ENCODE measurements around the gene FRY. TPM values are rescaled to one million over a fixed set of nuclear protein-coding genes. Genes with fewer than 3 reads are reported as not detected.

The FRY gene
- total RNA-seq, 3 donors from 2014 or later, result 9.2 to 38.5 (median 10.5) TPM

GRCh38 chr13:32314271-32315237 is 283.0 kb downstream of the FRY start:
- H3K4me3 ChIP-seq, result peak overlapping the region; percentile 54
- ATAC-seq (peak; percentile 39), DNase-seq (peak; percentile 50 to 76 (median 66))
- no peaks in the 10 kb centered on the region for H3K36me3 ChIP-seq (ENCODE audit: low read depth)
- no peak for TF ChIP-seq CTCF (IDR thresholded peaks at IDR 0.05)
- no peaks in the 10 kb centered on the region for H3K9me3 ChIP-seq
- intact Hi-C loops (cut with DNase I, micrococcal nuclease), result loop anchor here in 1 of 2 donors (10.0 kb wide), 1 partner anchor 110 kb away; the partner anchor contains the start of gene N4BP2L1
- peaks cover 5% of the 10 kb centered on the region for H3K4me1 ChIP-seq (ENCODE audit: low read depth)

GRCh38 chr13:32315238-32316027 is 283.9 kb downstream of the FRY start, which contains the start of the genes BRCA2 and ZAR1L:
BRCA2 (plus strand) TSS chr13:32315508; CDS start chr13:32316461, 953 bp downstream.
ZAR1L (minus strand) TSS chr13:32315363; CDS start chr13:32311925, 3,438 bp downstream.
- intact Hi-C loops (cut with DNase I, micrococcal nuclease), result loop anchor here in 1 of 2 donors (10.0 kb wide), 1 partner anchor 109 kb away; the partner anchor contains the start of gene N4BP2L1
- DNase-seq (peak; percentile 92 to 95 (median 93)), ATAC-seq (peak; percentile 99)
- no peak for TF ChIP-seq CTCF (IDR thresholded peaks at IDR 0.05)
- Histone ChIP-seq H3K4me3 (peak within 1 kb of the TSS; percentile 54), H3K36me3 (ENCODE audit: low read depth) (no peaks in the 10 kb centered on the region), H3K4me1 (ENCODE audit: low read depth) (peaks cover 5% of the 10 kb centered on the region), H3K9me3 (no peaks in the 10 kb centered on the region)

GRCh38 chr13:32316028-32316339 is 284.4 kb downstream of the FRY start:
- Histone ChIP-seq H3K9me3 (no peaks in the 10 kb centered on the region), H3K36me3 (ENCODE audit: low read depth) (no peaks in the 10 kb centered on the region), H3K4me1 (ENCODE audit: low read depth) (peaks cover 5% of the 10 kb centered on the region), H3K4me3 (peak overlapping the region; percentile 54)
- DNase-seq, result no peak
- TF ChIP-seq CTCF (IDR thresholded peaks at IDR 0.05), result no peak
- intact Hi-C loops (cut with DNase I, micrococcal nuclease), result loop anchor here in 1 of 2 donors (10.0 kb wide), 1 partner anchor 109 kb away; the partner anchor contains the start of gene N4BP2L1
- ATAC-seq, result peak; percentile 27

- Histone ChIP-seq H3K9me3 (no peaks in the 10 kb centered on the region), H3K36me3 (ENCODE audit: low read depth) (no peaks in the 10 kb centered on the region), H3K4me1 (ENCODE audit: low read depth) (peaks cover 5% of the 10 kb centered on the region), H3K4me3 (no peak overlapping the region)
- no peak for TF ChIP-seq CTCF (IDR thresholded peaks at IDR 0.05)
- intact Hi-C loops (cut with DNase I, micrococcal nuclease), result loop anchor here in 1 of 2 donors (10.0 kb wide), 1 partner anchor 108 kb away; the partner anchor contains the start of gene N4BP2L1
- DNase-seq (no peak), ATAC-seq (no peak)
Observed at GRCh38 chr13:32316501-32316900, 284.9 kb downstream of the FRY start.

- no peak for TF ChIP-seq CTCF (IDR thresholded peaks at IDR 0.05)
- no peaks in the 10 kb centered on the region for H3K9me3 ChIP-seq
- intact Hi-C loops (cut with DNase I, micrococcal nuclease), result loop anchor here in 1 of 2 donors (10.0 kb wide), 1 partner anchor 107 kb away; the partner anchor contains the start of gene N4BP2L1
- peaks cover 5% of the 10 kb centered on the region for H3K4me1 ChIP-seq (ENCODE audit: low read depth)
- H3K4me3 ChIP-seq, result no peak overlapping the region
- ATAC-seq (no peak), DNase-seq (no peak)
- H3K36me3 ChIP-seq (ENCODE audit: low read depth), result no peaks in the 10 kb centered on the region
Observed at GRCh38 chr13:32317716-32318465, 286.3 kb downstream of the FRY start.

Data from mucosa of descending colon (tissue), 3 donors.